Measurements from ENCODE around the gene GLI3.

The GLI3 gene

DNA sequence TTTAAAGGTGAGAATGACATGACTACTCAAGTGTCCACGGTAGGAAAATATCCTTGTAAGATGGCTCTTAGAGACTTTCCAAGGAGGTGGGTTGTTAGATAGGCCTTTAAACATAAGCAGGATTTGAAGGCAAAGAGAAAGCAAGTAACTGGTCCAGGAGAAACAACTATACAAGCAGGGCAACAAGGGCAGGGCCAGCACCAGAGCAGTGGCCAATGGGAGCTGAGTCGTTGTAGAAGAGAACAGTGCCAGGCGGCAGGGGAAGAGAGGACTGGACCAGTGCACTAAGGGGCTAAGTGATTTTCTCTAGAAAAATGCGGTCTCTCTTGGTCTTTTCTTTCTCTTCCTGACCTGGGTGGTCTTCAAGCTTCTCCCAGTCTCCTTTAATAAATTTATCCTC is 94.9 kb downstream of the GLI3 start:
- H3K27me3 ChIP-seq (ENCODE audit: insufficient read depth, low read length, poor library complexity, severe bottlenecking), result no peaks in the 10 kb centered on the region
- TF ChIP-seq, protein P1, sequence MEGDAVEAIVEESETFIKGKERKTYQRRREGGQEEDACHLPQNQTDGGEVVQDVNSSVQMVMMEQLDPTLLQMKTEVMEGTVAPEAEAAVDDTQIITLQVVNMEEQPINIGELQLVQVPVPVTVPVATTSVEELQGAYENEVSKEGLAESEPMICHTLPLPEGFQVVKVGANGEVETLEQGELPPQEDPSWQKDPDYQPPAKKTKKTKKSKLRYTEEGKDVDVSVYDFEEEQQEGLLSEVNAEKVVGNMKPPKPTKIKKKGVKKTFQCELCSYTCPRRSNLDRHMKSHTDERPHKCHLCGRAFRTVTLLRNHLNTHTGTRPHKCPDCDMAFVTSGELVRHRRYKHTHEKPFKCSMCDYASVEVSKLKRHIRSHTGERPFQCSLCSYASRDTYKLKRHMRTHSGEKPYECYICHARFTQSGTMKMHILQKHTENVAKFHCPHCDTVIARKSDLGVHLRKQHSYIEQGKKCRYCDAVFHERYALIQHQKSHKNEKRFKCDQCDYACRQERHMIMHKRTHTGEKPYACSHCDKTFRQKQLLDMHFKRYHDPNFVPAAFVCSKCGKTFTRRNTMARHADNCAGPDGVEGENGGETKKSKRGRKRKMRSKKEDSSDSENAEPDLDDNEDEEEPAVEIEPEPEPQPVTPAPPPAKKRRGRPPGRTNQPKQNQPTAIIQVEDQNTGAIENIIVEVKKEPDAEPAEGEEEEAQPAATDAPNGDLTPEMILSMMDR (conservative IDR thresholded peaks at IDR 0.05; ENCODE audit: low read length), result no peak
- TF ChIP-seq EZH2phosphoT487 (IDR thresholded peaks at IDR 0.05; ENCODE audit: borderline replicate concordance), result no peak
- H3K4me1 ChIP-seq (ENCODE audit: insufficient read depth, low read length, poor library complexity, severe bottlenecking), result no peaks in the 10 kb centered on the region
- H3K9ac ChIP-seq (ENCODE audit: low read depth, low read length, poor library complexity, severe bottlenecking), result no peak overlapping the region
- H3F3A ChIP-seq (ENCODE audit: low read depth), result no peaks in the 10 kb centered on the region
- H4K20me1 ChIP-seq (ENCODE audit: insufficient read depth, low read length, poor library complexity, severe bottlenecking), result no peaks in the 10 kb centered on the region
- no peak overlapping the region for H2AFZ ChIP-seq (ENCODE audit: low read length)
- H3K4me3 ChIP-seq (ENCODE audit: low read length, poor library complexity, severe bottlenecking), result no peak overlapping the region
- H3K79me2 ChIP-seq (ENCODE audit: insufficient read depth, low read length), result no peaks in the 10 kb centered on the region
- no peaks in the 10 kb centered on the region for H3K36me3 ChIP-seq (ENCODE audit: insufficient read depth, low read length)
- H3K4me2 ChIP-seq (ENCODE audit: low read depth, low read length, poor library complexity, severe bottlenecking), result no peak overlapping the region
- H3K9me2 ChIP-seq (replicated peaks; ENCODE audit: low read depth, low read length), result no peaks in the 10 kb centered on the region
- no peaks in the 10 kb centered on the region for H3K9me3 ChIP-seq (ENCODE audit: insufficient read depth, low read depth, low read length)

GRCh38 chr7:42139751-42140150 is 97.3 kb downstream of the GLI3 start:
- Histone ChIP-seq H2AFZ (ENCODE audit: low read length) (no peak overlapping the region), H3K4me2 (ENCODE audit: low read depth, low read length, poor library complexity, severe bottlenecking) (no peak overlapping the region), H3K27me3 (ENCODE audit: insufficient read depth, low read length, poor library complexity, severe bottlenecking) (no peaks in the 10 kb centered on the region), H3K36me3 (ENCODE audit: insufficient read depth, low read length) (no peaks in the 10 kb centered on the region), H3K4me1 (ENCODE audit: insufficient read depth, low read length, poor library complexity, severe bottlenecking) (no peaks in the 10 kb centered on the region), H3K79me2 (ENCODE audit: insufficient read depth, low read length) (no peaks in the 10 kb centered on the region), H3K9me3 (ENCODE audit: insufficient read depth, low read depth, low read length) (no peaks in the 10 kb centered on the region), H3K9ac (ENCODE audit: low read depth, low read length, poor library complexity, severe bottlenecking) (no peak overlapping the region), H3K4me3 (ENCODE audit: low read length, poor library complexity, severe bottlenecking) (no peak overlapping the region), H3F3A (ENCODE audit: low read depth) (no peaks in the 10 kb centered on the region), H3K9me2 (replicated peaks; ENCODE audit: low read depth, low read length) (no peaks in the 10 kb centered on the region), H4K20me1 (ENCODE audit: insufficient read depth, low read length, poor library complexity, severe bottlenecking) (no peaks in the 10 kb centered on the region)
- TF ChIP-seq EZH2phosphoT487 (IDR thresholded peaks at IDR 0.05; ENCODE audit: borderline replicate concordance), result no peak
- TF ChIP-seq, protein P1 (conservative IDR thresholded peaks at IDR 0.05; ENCODE audit: low read length), result no peak

DNA sequence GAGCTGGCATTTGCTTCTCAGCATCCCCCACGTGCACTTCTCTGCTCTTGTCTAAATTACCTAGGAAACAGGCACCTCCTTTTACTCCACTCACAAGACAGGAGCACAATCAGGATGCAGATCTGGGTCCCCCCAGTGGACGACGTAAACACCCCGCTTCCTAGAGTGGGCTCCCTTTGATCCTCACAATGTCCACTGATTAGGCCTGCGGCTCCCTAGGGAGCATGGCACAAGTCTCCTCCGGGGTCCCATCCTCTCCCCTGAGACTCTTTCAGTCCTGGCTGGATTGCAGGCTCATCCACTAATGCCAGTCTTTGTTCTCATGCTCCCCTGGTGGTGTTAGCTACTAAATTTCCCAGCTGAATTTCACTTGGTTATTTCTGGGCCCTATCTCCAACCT is 98.3 kb downstream of the GLI3 start:
- Histone ChIP-seq H3K79me2 (ENCODE audit: insufficient read depth, low read length) (no peaks in the 10 kb centered on the region), H3K9me3 (ENCODE audit: insufficient read depth, low read depth, low read length) (no peaks in the 10 kb centered on the region), H3K9me2 (replicated peaks; ENCODE audit: low read depth, low read length) (no peaks in the 10 kb centered on the region), H3K9ac (ENCODE audit: low read depth, low read length, poor library complexity, severe bottlenecking) (no peak overlapping the region), H4K20me1 (ENCODE audit: insufficient read depth, low read length, poor library complexity, severe bottlenecking) (no peaks in the 10 kb centered on the region), H3K4me3 (ENCODE audit: low read length, poor library complexity, severe bottlenecking) (no peak overlapping the region), H3K36me3 (ENCODE audit: insufficient read depth, low read length) (no peaks in the 10 kb centered on the region), H3K4me1 (ENCODE audit: insufficient read depth, low read length, poor library complexity, severe bottlenecking) (no peaks in the 10 kb centered on the region), H3F3A (ENCODE audit: low read depth) (no peaks in the 10 kb centered on the region), H3K4me2 (ENCODE audit: low read depth, low read length, poor library complexity, severe bottlenecking) (no peak overlapping the region), H3K27me3 (ENCODE audit: insufficient read depth, low read length, poor library complexity, severe bottlenecking) (no peaks in the 10 kb centered on the region), H2AFZ (ENCODE audit: low read length) (no peak overlapping the region)
- TF ChIP-seq, protein P1 (conservative IDR thresholded peaks at IDR 0.05; ENCODE audit: low read length), result no peak
- TF ChIP-seq EZH2phosphoT487 (IDR thresholded peaks at IDR 0.05; ENCODE audit: borderline replicate concordance), result no peak

All from Loucy (cell line).